GM20431 (cell line): Measurements from ENCODE around the gene GAA.

ENCODE experiments used
- in situ Hi-C: fragments of 300-500 bp; cut with MseI, MboI; formaldehyde crosslinking; loops from one replicate; pipeline ENCODE4 v1.15.0; 2020; ENCODE audit warnings: low sequenced_read_pairs; ENCODE audit not compliant: unreplicated experiment

Gene GAA

DNA sequence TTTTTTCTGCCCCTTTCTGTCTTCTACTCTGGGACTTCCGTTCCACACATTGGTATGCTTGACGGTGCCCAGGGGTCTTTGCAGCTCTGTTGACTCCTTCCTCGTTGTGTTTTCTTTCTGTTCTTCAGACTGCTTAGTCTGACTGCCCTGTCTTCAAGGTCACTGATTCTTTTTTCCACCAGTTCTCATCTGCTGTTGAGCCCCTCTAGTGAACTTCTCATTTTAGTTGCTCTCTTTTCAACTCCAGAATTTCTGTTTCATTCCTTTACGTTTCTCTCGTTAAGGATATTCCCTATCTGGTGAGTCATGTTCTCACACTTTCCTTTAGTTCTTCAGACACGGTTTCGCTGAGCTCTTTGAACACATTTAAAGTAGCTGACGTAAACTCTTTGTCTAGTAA lies 13.8 kb downstream of the GAA start:
- in situ Hi-C loops: no loop called here

- in situ Hi-C loops: no loop called here
Observed at GRCh38 chr17:80116276-80116920, 15.0 kb downstream of the GAA start.

DNA sequence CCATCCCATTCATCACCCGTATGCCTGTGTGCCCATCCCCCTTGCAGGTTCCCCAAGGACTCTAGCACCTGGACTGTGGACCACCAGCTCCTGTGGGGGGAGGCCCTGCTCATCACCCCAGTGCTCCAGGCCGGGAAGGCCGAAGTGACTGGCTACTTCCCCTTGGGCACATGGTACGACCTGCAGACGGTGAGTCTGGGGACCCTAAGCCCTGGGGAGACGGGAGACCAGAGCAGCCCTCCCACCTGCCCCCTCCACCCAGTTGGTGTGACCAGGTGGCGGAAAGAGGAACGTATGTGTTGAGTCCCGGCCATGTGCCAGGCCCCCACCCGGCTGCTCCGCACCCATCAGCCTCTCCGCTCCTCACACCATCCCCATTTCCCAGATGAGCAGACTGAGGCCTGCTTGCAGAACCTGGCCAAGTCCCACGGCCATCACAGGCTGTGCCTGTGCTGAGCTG lies 15.6 kb downstream of the GAA start:
- in situ Hi-C loops: no loop called here

GRCh38 chr17:80117491-80118401 lies 16.4 kb downstream of the GAA start:
- in situ Hi-C loops: no loop called here

GRCh38 chr17:80118601-80119270 lies 17.4 kb downstream of the GAA start:
- in situ Hi-C loops: no loop called here

DNA sequence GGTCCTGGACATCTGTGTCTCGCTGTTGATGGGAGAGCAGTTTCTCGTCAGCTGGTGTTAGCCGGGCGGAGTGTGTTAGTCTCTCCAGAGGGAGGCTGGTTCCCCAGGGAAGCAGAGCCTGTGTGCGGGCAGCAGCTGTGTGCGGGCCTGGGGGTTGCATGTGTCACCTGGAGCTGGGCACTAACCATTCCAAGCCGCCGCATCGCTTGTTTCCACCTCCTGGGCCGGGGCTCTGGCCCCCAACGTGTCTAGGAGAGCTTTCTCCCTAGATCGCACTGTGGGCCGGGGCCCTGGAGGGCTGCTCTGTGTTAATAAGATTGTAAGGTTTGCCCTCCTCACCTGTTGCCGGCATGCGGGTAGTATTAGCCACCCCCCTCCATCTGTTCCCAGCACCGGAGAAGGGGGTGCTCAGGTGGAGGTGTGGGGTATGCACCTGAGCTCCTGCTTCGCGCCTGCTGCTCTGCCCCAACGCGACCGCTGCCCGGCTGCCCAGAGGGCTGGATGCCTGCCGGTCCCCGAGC lies 17.9 kb downstream of the GAA start:
- in situ Hi-C loops: no loop called here

GRCh38 chr17:80119839-80120238 lies 18.5 kb downstream of the GAA start:
- in situ Hi-C loops: no loop called here

DNA sequence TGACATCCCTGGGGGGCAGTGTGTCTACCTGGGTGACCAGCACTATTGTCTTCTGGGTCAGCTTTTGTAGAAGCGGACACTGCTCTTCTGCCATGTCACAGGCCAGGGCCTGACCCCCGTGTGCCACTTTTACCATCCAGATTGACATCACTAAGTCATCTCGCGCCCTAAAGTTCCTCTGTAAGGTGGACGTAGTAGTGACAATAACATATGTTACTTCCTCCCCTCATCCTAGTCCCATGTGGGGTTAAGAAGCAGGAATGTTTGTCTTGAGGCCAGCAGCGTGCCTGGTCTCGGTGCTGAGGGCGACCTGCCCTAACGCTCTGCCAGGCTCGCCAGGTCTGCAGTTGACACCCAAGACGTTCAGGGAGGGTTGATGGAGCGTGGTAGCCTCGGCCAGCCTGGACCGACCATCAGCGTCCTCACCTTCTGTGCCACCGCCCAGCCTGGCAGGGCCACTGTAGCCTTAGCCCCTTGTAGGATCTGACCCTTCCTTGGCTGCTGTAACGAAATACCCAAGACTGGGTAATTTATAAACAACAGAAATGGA lies 20.7 kb downstream of the GAA start:
- in situ Hi-C loops: no loop called here

DNA sequence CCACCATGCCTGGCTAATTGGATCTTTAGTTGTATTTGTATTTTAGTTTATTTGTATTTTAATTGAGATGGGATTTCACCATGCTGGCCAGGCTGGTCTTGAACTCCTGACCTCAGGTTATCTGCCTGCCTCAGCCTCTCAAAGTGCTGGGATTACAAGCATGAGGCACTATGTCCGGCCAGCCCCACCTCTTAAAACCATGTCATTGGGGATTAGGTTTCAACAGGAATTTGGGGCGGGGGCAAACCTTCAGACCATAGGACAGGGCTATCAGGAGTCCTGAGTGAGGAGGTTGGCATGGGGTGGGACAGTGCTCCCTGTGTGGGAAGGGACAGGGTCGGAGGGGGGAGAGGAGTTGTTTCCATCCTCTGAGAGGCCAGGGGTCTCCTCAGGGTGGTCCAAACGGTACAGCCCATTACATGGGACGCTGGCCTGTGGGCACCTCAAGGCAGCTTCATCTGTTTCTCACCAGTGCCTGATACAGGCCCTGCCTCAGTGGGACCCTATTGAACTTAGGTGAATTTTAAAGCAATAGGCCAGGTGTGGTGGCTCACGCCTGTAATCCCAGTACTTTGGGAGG lies 21.6 kb downstream of the GAA start:
- in situ Hi-C loops: no loop called here

DNA sequence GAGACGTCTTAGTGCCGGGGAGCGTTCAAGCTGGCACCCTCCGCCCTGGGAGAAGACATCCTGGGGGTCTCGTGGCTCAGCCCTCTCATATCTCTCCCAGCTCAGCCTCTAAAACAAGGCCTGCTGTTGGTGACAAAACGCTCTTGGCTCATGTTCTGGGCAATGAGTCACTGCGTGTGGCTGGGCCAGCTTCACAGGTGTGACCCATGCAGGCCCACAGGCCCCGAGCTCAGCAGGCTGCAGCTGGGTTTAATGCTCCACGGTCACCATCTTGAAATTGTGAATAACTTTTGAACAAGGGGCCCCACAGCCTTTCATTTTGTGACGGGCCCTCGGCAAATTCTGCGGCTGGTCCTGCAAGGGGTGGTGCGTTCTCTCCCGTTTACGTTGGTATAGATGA lies 22.4 kb downstream of the GAA start:
- in situ Hi-C loops: no loop called here

DNA sequence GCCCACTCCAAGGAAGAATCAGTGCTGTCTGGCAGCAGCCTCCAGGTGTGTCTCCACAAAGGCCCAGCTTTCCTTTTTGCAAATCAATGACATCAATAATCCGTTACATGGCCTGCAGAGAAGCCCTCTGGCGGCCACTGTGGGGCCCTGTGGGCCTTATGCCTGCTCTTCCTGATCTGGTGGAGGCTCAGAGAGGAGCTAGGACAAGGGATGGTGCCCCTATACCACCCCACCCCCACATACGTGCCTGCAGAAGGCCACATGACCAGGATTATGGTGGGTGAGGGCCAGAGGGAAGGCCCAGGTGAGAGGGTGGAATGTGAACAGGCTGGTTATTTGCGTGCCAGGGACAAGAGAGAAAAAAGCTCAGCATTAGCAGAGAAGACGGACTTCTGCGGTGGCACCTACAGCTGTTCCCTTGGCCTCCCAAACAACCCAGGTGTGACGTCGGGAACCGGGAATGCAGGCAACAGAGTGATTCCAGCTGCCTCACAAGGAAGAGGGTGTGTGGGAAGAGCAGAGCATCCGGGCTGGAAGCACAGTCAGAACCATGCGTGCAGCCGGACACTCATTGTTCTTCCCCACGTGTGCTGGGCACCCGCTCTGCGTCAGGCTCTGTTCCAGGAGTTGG lies 23.1 kb downstream of the GAA start:
- in situ Hi-C loops: no loop called here

DNA sequence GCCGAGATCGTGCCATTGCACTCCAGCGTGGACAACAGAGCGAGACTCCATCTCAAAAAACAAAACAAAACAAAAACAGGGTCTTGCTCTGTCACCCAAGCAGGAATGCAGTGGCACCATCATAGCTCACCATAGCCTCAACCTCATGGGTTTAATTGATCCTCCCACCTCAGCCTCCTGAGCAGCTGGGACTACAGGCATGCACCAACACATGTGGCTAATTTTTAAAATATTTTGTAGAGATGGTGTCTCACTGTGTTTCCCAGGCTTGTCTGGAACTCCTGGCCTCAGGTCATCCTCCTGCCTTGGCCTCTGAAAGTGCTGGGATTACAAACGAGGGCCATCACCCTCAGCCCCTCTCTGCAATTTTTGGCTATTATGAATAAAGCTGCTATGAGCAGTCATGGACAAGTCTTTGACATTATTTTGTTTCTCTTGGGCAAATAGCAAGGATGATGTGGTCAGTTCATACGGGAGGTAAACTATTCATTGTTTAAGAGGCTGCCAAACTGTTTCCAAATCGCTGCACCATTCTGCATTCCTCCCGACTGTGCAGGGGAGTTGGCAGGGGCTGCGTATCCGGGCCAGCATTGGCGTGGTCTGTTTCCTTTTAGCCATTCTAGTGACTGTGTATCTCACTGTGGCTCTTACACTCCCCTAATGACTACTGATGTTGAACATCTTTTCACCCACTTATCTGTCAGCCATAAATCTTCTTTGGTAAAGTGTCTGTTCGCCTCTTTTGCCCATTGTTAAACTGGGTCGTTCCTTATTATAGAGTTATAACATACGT lies 24.5 kb downstream of the GAA start:
- in situ Hi-C loops: no loop called here

DNA sequence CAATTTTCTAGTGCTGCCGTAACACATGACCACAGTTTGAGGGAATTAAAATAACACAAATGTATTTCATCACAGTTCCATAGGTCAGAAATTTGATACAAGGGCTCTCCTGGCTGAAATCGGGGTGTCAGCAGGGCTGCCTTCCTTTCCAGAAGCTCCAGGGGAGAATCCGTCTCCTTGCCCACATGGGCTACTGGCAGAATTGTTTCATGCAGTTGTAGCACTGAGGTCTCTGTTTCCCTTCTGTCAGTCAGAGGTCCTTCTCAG lies 25.0 kb downstream of the GAA start:
- in situ Hi-C loops: no loop called here

DNA sequence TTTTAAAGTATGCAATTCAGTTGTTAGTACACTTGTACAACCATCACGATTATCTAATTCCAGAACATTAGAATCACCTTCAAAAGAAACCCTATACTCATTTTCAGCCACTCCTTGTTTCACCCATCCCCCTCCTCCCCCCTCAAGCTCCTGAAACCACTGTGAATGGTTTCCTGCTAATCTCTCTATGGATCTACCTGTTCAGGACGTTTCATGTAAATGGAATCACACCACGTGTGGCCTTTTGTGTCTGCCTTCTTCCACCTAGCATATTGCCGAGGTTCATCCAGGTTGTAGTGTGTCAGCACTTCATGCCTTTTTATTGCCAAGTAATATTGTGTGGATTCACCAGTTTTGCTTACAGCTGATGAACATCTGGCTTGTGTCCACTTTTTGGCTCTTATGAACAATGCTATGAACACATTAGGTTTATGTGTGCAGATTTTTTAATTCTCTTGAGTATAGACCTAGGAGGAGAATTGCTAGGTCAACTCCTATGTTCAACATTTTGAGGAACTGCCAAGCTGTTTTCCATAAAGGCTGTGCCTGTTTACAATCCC lies 27.7 kb downstream of the GAA start:
- in situ Hi-C loops: no loop called here

DNA sequence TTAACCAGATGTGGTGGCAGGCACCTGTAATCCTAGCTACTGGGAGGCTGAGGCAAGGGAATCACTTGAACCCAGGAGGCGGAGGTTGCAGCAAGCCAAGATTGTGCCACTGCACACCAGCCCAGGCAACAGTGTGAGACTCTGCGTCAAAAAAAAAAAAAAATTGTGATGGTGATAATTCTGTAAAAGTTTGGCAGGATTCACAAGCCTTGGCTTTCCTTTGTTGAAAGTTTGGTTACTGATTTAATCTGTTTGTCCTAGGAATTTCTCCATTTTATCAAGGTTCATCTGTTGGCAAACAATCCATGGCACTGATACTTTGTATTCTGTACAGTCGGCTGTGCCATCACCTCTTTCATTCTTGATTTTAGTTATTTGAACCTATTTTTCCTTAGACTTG lies 29.6 kb downstream of the GAA start:
- in situ Hi-C loops: no loop called here

DNA sequence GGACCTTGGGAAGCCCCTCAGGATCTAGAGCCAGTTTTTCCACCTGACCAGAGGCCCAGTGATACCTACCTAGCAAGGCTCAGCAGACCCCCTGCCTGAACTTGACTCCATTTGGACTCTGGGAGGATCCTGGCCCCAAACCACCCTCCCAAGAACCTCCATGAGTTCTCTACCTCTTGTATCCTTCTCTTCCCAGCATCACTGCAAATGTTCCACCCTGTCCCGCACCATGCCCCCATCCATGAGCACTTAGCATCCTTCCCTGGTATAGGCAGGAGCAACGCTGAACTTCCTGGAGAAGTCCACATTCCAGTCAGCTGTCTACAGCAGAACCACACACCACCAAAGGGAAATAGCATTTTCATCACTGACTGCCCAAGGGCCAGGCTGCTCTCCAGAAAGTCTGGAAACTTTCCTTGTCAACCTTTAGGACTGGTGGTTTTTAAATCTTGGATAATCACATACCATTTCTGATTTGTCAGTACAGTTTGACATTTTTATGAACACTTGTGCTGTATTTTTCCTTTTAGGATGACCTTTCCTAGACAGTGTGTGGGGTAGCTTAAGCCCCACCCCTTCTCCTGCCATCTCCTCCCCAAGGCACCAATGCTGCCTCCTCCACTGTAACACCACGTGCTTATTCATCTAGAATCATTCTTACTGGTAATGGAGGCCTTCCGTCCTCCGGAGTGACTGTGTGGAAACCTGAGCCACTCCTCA lies 31.7 kb downstream of the GAA start:
- in situ Hi-C loops: no loop called here

DNA sequence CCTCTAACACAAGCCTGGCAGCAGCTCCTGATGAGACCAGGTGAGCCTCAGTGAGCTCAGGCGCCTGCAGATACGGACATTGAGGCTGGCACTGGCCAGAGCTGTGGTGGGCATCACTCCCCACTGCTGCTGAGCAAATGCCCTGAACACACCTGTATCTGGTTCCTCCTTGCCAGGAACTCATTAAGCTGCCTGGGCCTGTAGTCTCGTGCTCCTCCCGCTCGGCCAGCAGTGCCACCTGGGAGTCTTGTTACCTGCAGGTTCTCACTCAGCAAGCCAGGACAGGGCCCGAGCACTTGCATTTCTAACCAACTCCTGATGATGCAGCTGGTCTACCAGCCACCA lies 32.2 kb downstream of the GAA start:
- in situ Hi-C loops: no loop called here

- in situ Hi-C loops: no loop called here
Observed at GRCh38 chr17:80137131-80137530, 35.8 kb downstream of the GAA start.
